NCI-H2227 (cell line): Measurements from ENCODE around the gene KLHL33.

Experiments used
- DNase-seq: peaks from one replicate; lab custom pipeline; 2025; ENCODE audit not compliant: unreplicated experiment; lab: John Stamatoyannopoulos, UW

Gene KLHL33

GRCh38 chr14:20435582-20436362 is at the start of gene KLHL33:
TSS of gene KLHL33 (minus strand) at chr14:20436166. CDS start at chr14:20435811, 355 bp downstream.
- DNase-seq = no peak

GRCh38 chr14:20482382-20482781 is 46.4 kb upstream of the KLHL33 start:
- DNase-seq = no peak

DNA sequence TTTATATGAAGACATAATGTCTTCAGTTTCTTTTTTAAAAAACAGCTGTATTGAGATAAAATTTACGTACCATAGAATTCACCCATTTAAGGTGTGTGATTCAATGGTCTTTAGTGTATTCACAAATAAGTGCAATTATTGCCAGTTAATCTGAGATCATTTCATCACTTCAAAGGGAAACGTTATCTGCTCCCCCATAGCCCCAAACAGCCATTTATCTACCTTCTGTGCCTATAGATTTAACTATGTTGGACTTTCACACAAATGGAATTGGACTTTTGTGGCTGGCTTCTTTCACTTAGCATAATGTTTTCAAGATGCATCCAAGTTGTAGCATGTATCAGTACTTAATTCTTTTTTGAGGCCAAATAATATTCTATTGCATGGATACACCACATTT is 42.9 kb upstream of the KLHL33 start:
- no peak for DNase-seq

DNA sequence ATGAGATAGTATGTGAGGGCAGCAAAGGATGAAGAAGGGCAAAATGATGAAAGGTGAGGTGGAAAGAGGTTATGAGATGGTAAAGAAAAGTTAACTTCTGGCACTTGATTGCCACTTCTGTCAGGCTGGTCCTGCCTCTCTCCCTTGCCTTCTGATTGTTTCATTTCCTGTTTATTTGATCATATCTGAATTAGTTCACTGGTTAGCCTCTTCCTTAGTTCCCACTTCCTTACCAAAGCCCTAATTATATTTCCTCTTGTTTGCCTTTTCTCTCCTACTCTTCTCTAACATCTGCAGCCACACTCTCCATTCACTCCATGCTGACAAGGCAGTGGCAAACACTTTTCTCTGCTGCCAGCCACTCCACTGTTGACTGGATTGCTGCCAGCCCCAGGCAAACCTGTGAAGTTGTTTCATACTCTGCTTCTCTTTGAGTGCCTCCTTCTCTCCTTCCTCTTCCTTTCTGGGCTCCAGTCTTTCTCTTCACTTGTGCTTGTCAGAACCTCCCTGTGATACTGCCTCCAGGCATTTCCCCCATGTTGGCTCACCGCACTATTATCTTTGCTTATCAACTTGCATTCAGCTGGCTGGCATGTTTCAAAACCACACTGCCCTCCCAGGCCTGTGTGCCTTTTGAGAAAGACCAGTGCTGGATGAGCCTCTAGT is 41.4 kb upstream of the KLHL33 start:
- DNase-seq = no peak

DNA sequence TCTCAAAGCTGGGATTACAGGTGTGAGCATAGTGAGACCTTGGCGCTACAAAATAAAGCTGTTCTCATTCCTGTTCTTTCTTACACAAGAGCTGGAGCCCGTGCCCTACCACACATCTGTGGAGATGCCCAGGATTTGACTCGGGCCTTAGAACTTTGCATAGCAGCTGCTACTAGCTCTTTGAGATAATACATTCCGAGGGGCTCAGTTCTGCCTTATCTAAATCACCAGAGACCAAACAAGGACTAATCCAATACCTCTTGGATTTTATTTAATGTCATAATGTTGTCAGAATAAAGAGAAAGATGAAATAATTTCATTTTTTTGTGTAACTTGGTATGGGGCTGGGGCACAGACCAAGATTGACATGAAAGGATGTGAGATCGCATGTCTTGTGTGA is 40.8 kb upstream of the KLHL33 start:
- DNase-seq = no peak

DNA sequence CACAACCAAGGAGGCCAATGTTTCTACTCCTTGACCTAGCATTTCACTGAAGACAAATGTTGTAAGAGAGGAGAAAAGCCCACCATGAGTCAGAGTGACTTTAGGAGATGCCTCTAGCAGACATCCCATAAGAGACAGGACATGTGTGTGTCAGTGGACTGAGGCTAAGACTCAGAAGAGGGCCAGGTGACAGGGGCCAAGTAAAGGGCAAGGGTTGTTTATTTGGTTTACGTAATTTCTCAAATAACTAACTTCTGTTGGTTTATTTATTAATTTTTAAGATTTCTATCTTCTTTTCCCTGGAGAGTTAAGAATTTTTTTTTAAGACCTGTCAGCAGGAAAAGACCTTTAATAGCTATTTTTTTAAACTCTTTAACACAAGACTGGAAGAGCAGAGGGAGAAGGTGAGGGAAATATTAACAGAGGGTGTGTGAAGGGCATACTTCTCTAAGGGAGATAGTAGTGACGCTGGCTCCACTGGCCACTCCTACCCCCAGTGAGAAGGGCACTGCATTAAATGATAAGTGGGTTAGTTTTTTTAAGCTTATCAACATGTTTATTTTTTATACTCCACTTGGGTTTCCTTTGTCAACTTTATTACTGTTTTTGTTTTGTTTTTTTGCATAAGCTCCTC is 36.7 kb upstream of the KLHL33 start:
- no peak for DNase-seq

DNA sequence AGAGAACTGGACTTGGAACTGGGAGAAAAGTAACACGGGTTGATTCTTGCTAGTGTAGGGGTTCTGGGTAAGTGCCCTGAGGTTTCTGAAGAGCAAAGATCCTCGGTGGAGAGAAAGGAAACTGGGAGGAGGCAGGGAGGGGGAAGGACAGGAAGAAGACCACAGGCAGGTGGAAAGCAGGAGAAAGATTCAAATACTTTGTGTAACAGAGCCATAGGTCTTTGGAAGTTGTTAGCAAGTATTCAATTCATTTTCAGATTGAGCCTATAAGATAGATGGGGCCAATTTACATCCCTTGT is 34.6 kb upstream of the KLHL33 start:
- DNase-seq = no peak

DNA sequence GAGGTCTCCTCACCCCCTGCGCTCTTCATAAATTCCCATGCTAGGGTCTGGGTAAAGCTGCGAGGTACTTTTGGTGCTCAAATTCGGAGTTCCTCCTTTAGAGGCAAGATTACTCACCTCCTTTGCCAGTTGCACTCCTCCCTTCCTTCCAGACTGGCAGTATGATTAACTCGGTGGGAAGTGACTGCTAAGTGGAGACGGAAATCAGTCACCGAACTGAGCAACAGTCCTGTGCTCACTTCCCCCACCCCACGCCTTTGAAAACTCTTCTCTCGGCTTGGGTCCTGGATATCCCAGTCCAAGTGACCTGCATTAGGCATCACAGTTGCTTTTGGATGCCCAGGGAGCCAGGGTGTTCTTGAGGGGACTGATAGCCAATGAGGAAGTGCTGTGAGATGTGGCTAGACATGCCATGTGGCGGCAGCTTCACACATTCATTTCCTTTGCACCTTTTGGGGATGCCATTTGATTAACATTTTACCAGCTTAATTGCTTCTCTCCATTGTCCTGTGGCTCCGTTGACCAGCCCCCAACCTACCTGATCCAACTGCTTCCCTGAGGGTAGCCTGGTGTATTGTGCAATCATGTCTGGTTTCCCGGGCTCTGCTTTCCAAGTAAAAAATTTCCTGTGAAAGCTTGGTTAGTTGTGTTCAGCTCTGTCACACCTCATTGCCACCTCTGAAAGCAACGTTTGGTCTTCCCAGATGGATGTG is 34.1 kb upstream of the KLHL33 start:
- peak; percentile 39 for DNase-seq

GRCh38 chr14:20469242-20469889 is 33.4 kb upstream of the KLHL33 start, which contains the start of gene PNP:
TSS of gene PNP (plus strand) at chr14:20469406. CDS start at chr14:20469525, 119 bp downstream.
- peak; percentile 94 for DNase-seq

GRCh38 chr14:20468764-20469241 is 32.8 kb upstream of the KLHL33 start:
- DNase-seq = no peak

- peak; percentile 100 for DNase-seq
Observed at GRCh38 chr14:20461225-20462141, 25.5 kb upstream of the KLHL33 start, which contains the start of gene PIP4P1. TSS of gene PIP4P1 (minus strand) at chr14:20461434. CDS start at chr14:20461325, 109 bp downstream.

- DNase-seq = peak; percentile 72
Observed at GRCh38 chr14:20460458-20461224, 24.7 kb upstream of the KLHL33 start.

DNA sequence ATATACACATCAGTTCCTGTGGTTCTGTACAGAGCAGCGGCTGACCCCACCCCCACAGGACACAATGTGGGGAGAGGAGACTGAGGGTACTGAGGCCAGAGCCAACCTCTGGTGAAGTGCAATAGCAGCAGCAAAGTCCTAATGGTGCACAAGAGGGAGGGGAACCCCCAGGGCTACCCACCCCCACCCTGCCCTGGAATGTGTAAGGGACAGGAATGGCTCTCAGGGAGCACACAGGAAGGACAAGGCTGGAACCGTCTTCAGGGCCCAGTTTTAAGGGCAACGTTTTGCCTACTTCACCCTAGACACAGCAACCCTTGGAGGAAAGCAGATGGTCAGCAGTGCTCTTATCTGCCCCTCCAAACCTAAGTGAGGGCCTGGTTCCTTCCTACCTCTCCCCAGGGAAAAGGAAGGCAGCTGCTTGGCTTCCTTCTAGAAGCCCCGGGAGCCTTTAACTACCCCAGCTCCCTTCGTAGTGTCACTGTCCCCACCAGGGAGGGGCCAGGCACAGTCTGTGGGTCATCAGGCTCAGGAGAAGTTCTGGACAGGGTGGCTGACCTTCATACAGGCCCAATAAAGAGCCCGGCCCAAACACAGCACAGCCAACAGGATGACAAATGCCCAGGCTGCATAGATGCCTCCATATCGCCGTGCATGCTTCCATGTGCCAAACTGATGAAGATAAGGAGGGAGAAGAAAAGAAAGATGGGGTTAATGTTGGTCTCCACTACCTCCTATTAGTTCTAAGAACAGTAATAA is 22.2 kb upstream of the KLHL33 start:
- no peak for DNase-seq

GRCh38 chr14:20456971-20457370 is 21.0 kb upstream of the KLHL33 start:
- no peak for DNase-seq

- DNase-seq = peak; percentile 91
Observed at GRCh38 chr14:20455355-20456300, 19.7 kb upstream of the KLHL33 start.

- peak; percentile 99 for DNase-seq
Observed at GRCh38 chr14:20454516-20455354, 18.8 kb upstream of the KLHL33 start, which contains the start of the genes APEX1 and OSGEP. TSS of gene APEX1 (plus strand) at chr14:20455226. CDS start at chr14:20455646, 420 bp downstream. TSS of gene OSGEP (minus strand) at chr14:20454812. CDS start at chr14:20454683, 129 bp downstream.
